Measurements from ENCODE around the gene USP3.
"Not testable (repeated sequence)": the region's sequence is repeated elsewhere in the genome, so short reads cannot be mapped to it uniquely, and the experiment has no call there.

Gene USP3

GRCh38 chr15:63524316-63525015 lies 20.1 kb downstream of the USP3 start:
- Mint-ChIP-seq H3K27ac (no peak overlapping the region), H3K4me3 (no peak overlapping the region), H3K36me3 (ENCODE audit: low read depth) (peaks cover 6% of the 10 kb centered on the region), H3K27me3 (no peaks in the 10 kb centered on the region), H3K9me3 (no peaks in the 10 kb centered on the region), H3K4me1 (peaks cover 94% of the 10 kb centered on the region)
- ATAC-seq (no peak), DNase-seq (no peak)

DNA sequence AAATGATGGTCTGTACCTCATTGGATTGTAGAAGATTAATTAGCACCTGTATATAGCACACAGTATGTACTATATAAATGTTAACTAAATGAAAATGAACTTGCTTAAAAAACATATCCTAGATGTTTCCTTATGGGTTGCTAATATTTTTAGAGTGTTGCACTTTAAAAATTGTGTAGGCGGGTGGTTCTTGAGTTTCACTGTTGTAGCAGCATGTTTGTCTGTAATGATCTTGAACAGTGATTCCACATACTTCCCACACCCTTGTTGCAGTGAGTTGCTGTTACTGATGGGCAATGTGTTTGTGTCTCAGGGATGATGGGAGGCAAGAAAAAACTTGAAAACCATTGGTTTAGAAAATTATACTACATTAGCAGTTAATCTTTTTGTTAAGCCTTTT lies 22.0 kb downstream of the USP3 start:
- H3K4me3 Mint-ChIP-seq = no peak overlapping the region
- ATAC-seq = no peak
- no peaks in the 10 kb centered on the region for H3K9me3 Mint-ChIP-seq
- H3K36me3 Mint-ChIP-seq (ENCODE audit: low read depth) = peaks cover 8% of the 10 kb centered on the region
- no peak for DNase-seq
- no peaks in the 10 kb centered on the region for H3K27me3 Mint-ChIP-seq
- H3K27ac Mint-ChIP-seq = peak overlapping the region; percentile 9
- peaks cover 97% of the 10 kb centered on the region for H3K4me1 Mint-ChIP-seq

DNA sequence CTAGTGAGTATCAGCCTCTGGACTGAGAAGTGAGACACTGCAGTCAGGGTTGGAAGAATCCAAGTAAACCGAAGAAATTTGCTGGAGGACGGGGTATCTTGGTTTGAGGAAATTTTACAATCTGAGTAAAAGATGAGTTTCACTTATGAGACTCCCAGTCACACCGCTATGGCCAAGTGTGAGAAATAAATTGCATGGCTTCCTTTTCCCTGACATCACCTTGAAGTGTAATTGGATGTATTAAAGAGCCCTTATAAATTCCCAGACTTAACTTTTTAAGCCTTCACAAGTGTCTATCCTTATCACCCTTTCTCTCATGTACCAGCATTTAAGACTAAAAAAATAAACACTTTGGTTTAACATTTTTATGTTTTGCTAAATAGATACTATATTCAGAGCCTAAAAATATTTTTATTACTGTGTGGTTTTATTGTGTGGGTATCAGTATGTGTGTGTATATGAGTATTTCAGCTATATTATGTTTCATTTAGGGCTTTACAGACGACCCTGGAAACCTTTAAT lies 23.8 kb downstream of the USP3 start:
- Mint-ChIP-seq H3K4me3 (no peak overlapping the region), H3K4me1 (peaks cover 98% of the 10 kb centered on the region), H3K27ac (no peak overlapping the region)

DNA sequence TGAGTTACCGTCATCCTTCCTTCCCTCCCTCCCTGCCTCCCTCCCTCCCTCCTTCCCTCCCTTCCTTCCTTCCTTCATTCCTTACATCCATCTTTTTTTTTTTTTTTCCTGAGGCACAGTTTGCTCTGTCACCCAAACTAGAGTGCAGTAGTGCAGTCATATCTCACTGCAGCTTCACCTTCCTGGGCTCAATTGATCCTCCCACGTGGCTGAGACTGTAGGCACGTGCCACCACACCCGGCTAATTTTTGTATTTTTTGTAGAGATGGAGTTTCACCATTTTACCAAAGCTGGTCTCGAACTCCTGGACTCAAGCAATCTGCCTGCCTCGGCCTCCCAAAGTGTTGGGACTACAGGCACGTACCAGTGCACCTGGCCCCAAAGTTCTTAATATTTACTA lies 25.8 kb downstream of the USP3 start:
- Mint-ChIP-seq H3K27me3 (no peaks in the 10 kb centered on the region), H3K9me3 (no peaks in the 10 kb centered on the region), H3K36me3 (ENCODE audit: low read depth) (peaks cover 13% of the 10 kb centered on the region), H3K27ac (peak overlapping the region; percentile 67), H3K4me1 (peaks cover 93% of the 10 kb centered on the region), H3K4me3 (no peak overlapping the region)
- DNase-seq (no peak), ATAC-seq (no peak)

More for the DNA sequence above, 23.8 kb downstream of the USP3 start:
- no peak for ATAC-seq
- Mint-ChIP-seq H3K36me3 (ENCODE audit: low read depth) (peaks cover 12% of the 10 kb centered on the region), H3K27me3 (no peaks in the 10 kb centered on the region), H3K9me3 (no peaks in the 10 kb centered on the region)
- DNase-seq = no peak

GRCh38 chr15:63530752-63531299 lies 26.4 kb downstream of the USP3 start:
- no peaks in the 10 kb centered on the region for H3K9me3 Mint-ChIP-seq
- H3K4me1 Mint-ChIP-seq = peaks cover 92% of the 10 kb centered on the region
- H3K27ac Mint-ChIP-seq = peak overlapping the region; percentile 62
- no peak overlapping the region for H3K4me3 Mint-ChIP-seq
- DNase-seq (no peak), ATAC-seq (peak; percentile 63)
- peaks cover 13% of the 10 kb centered on the region for H3K36me3 Mint-ChIP-seq (ENCODE audit: low read depth)
- H3K27me3 Mint-ChIP-seq = no peaks in the 10 kb centered on the region

GRCh38 chr15:63531586-63531985 lies 27.2 kb downstream of the USP3 start:
- H3K27me3 Mint-ChIP-seq = no peaks in the 10 kb centered on the region
- peaks cover 12% of the 10 kb centered on the region for H3K36me3 Mint-ChIP-seq (ENCODE audit: low read depth)
- no peak overlapping the region for H3K27ac Mint-ChIP-seq
- H3K4me1 Mint-ChIP-seq = peaks cover 89% of the 10 kb centered on the region
- DNase-seq = no peak
- H3K4me3 Mint-ChIP-seq = no peak overlapping the region
- ATAC-seq = no peak
- H3K9me3 Mint-ChIP-seq = no peaks in the 10 kb centered on the region

GRCh38 chr15:63532307-63532744 lies 27.9 kb downstream of the USP3 start:
- H3K9me3 Mint-ChIP-seq = no peaks in the 10 kb centered on the region
- DNase-seq (no peak), ATAC-seq (no peak)
- no peak overlapping the region for H3K4me3 Mint-ChIP-seq
- no peaks in the 10 kb centered on the region for H3K27me3 Mint-ChIP-seq
- H3K36me3 Mint-ChIP-seq (ENCODE audit: low read depth) = peaks cover 13% of the 10 kb centered on the region
- peaks cover 82% of the 10 kb centered on the region for H3K4me1 Mint-ChIP-seq
- no peak overlapping the region for H3K27ac Mint-ChIP-seq

- peaks cover 70% of the 10 kb centered on the region for H3K4me1 Mint-ChIP-seq
- not testable (repeated sequence) for H3K9me3 Mint-ChIP-seq, ATAC-seq, DNase-seq, H3K27me3 Mint-ChIP-seq, H3K4me3 Mint-ChIP-seq
- peak overlapping the region; percentile 23 for H3K27ac Mint-ChIP-seq
- H3K36me3 Mint-ChIP-seq (ENCODE audit: low read depth) = peaks cover 26% of the 10 kb centered on the region
Measured at GRCh38 chr15:63534888-63535287, 30.5 kb downstream of the USP3 start.

GRCh38 chr15:63535689-63536088 lies 31.3 kb downstream of the USP3 start:
- Mint-ChIP-seq H3K27me3 (no peaks in the 10 kb centered on the region), H3K36me3 (ENCODE audit: low read depth) (peaks cover 31% of the 10 kb centered on the region), H3K27ac (peak overlapping the region; percentile 4), H3K4me3 (no peak overlapping the region), H3K4me1 (peaks cover 70% of the 10 kb centered on the region), H3K9me3 (no peaks in the 10 kb centered on the region)
- ATAC-seq (no peak), DNase-seq (no peak)

GRCh38 chr15:63538876-63539275 lies 34.5 kb downstream of the USP3 start:
- Mint-ChIP-seq H3K27ac (no peak overlapping the region), H3K4me3 (no peak overlapping the region), H3K4me1 (peaks cover 63% of the 10 kb centered on the region), H3K27me3 (no peaks in the 10 kb centered on the region), H3K36me3 (ENCODE audit: low read depth) (peaks cover 38% of the 10 kb centered on the region), H3K9me3 (no peaks in the 10 kb centered on the region)
- no peak for ATAC-seq
- DNase-seq = no peak

DNA sequence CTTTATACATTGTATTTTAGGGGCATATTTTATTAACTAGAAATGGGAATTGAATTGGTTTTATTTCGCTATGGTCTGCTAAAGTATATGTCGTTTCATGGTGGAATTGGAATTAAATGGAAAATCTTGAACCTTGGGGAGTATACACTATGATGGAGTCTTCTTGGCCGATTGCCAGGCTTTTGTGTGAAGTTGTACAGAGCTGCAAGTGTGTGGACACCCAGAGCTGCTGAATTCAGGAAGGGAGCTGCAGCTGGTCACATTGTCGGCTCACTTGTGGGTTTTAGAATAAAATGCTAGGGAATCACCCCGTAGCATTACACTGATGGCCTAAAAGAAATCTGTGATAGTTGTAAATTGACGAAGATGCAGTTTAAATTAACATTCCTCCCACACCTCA lies 35.1 kb downstream of the USP3 start:
- H3K36me3 Mint-ChIP-seq (ENCODE audit: low read depth) = peaks cover 35% of the 10 kb centered on the region
- H3K4me3 Mint-ChIP-seq = no peak overlapping the region
- DNase-seq (no peak), ATAC-seq (no peak)
- H3K27me3 Mint-ChIP-seq = no peaks in the 10 kb centered on the region
- H3K4me1 Mint-ChIP-seq = peaks cover 61% of the 10 kb centered on the region
- no peak overlapping the region for H3K27ac Mint-ChIP-seq
- H3K9me3 Mint-ChIP-seq = no peaks in the 10 kb centered on the region

DNA sequence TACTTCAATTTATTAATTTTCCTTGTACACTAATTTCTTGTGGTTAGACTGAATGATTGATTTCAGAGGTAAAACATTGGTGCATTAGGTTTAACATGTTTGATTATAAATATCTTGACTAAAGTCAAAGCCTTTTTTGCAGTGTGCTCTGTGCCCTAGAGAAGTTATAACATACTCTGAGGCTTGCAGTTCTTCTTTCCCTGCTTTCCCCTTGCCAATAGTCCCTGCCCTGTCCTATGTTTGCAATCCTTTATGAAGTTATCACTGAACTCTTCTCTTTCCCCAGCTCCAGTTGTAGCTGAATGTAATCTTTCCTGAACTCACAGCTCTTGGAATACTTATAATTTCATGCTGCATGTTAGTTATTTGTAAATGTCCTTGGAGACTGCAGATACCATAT lies 35.6 kb downstream of the USP3 start:
- peaks cover 38% of the 10 kb centered on the region for H3K36me3 Mint-ChIP-seq (ENCODE audit: low read depth)
- H3K27ac Mint-ChIP-seq = no peak overlapping the region
- DNase-seq (no peak), ATAC-seq (no peak)
- H3K27me3 Mint-ChIP-seq = no peaks in the 10 kb centered on the region
- no peak overlapping the region for H3K4me3 Mint-ChIP-seq
- H3K9me3 Mint-ChIP-seq = no peaks in the 10 kb centered on the region
- H3K4me1 Mint-ChIP-seq = peaks cover 65% of the 10 kb centered on the region

- Mint-ChIP-seq H3K9me3 (no peaks in the 10 kb centered on the region), H3K27me3 (no peaks in the 10 kb centered on the region), H3K36me3 (ENCODE audit: low read depth) (peaks cover 39% of the 10 kb centered on the region), H3K4me3 (no peak overlapping the region), H3K4me1 (peaks cover 61% of the 10 kb centered on the region), H3K27ac (no peak overlapping the region)
- DNase-seq = no peak
- ATAC-seq = no peak
Measured at GRCh38 chr15:63540449-63540848, 36.1 kb downstream of the USP3 start.

DNA sequence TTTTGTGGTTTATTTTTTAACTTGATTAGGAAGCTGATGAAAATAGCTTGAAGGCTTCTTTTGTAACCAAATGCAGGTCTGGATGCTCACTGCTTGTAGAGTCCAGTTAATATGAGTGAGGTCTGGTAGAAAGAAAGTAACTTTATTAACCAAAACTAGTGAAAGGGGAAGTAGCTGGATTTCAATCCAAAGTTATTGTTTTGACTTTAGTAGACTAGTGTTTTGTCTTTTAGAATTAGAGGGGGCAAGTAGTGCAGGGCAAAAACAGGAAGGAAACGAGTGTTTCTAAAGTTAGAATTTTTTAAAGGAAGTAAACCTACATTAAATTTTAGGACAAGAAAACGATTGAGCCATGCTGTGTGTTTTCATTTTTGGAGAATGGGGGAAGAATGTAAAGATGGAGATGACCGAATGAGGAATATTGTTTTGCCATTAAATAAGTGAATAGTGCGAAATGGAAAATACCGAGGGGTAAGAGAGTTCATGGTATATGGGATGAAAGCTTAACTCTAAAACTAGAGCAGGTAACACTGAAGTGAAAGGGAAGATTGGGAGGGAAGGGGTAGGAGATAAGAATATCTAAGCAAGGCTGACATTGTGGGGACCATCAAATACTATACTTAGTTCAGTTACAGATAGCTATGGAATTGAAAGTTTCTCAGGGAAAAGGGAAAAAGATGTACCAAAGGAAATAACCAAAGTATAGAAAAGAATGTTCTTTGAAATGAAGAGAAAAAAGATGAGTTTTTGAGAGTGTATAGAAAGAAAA lies 40.0 kb downstream of the USP3 start:
- H3K4me1 Mint-ChIP-seq = peaks cover 52% of the 10 kb centered on the region
- DNase-seq = no peak

GRCh38 chr15:63545520-63545919 lies 41.1 kb downstream of the USP3 start:
- peaks cover 41% of the 10 kb centered on the region for H3K4me1 Mint-ChIP-seq
- peaks cover 29% of the 10 kb centered on the region for H3K36me3 Mint-ChIP-seq (ENCODE audit: low read depth)
- H3K9me3 Mint-ChIP-seq = no peaks in the 10 kb centered on the region
- no peaks in the 10 kb centered on the region for H3K27me3 Mint-ChIP-seq
- ATAC-seq = no peak
- H3K27ac Mint-ChIP-seq = no peak overlapping the region
- DNase-seq = no peak
- H3K4me3 Mint-ChIP-seq = no peak overlapping the region

More for the DNA sequence above, 40.0 kb downstream of the USP3 start:
- H3K27ac Mint-ChIP-seq = peak overlapping the region; percentile 41
- H3K36me3 Mint-ChIP-seq (ENCODE audit: low read depth) = peaks cover 31% of the 10 kb centered on the region
- no peaks in the 10 kb centered on the region for H3K27me3 Mint-ChIP-seq
- ATAC-seq = no peak
- peak overlapping the region; percentile 15 for H3K4me3 Mint-ChIP-seq
- no peaks in the 10 kb centered on the region for H3K9me3 Mint-ChIP-seq

All from activated naive CD8-positive, alpha-beta T cell treated with anti-CD3 and anti-CD28 coated beads, Interleukin-2, amount 50 U/mL, for 24 hours (primary cell).